DND-41 (cell line): ENCODE results near the gene ROBO4.

ENCODE experiments used
- ATAC-seq: fragments of 200-7000 bp; cut with Tn5 transposase; 3 replicates; pipeline ENCODE4 v1.9.1; 2021; ENCODE audit warnings: low read depth; ENCODE audit not compliant: insufficient read depth
- DNase-seq: peaks from one replicate; pipeline ENCODE4 v3.0.0-alpha.2; 2020
- H2AFZ ChIP-seq: 2 replicates; pipeline ENCODE4 v1.6.0; 2012; ENCODE audit warnings: low read depth, low read length
- H3K27ac ChIP-seq: 2 replicates; pipeline ENCODE4 v1.5.1; 2012; ENCODE audit warnings: low read length, inconsistent platforms
- H3K27me3 ChIP-seq: fragments of 200-600 bp; sonication (generic); 2 replicates; pipeline ENCODE4 v1.6.0; 2012; ENCODE audit warnings: low read length, mild to moderate bottlenecking, inconsistent platforms; ENCODE audit not compliant: insufficient read depth, poor library complexity
- H3K36me3 ChIP-seq: 2 replicates; pipeline ENCODE4 v1.5.1; 2012; ENCODE audit warnings: low read length, inconsistent platforms; ENCODE audit not compliant: insufficient read depth
- H3K4me1 ChIP-seq: 2 replicates; pipeline ENCODE4 v1.5.1; 2012; ENCODE audit warnings: mild to moderate bottlenecking, low read length; ENCODE audit not compliant: insufficient read depth
- H3K4me2 ChIP-seq: 2 replicates; pipeline ENCODE4 v1.6.0; 2012; ENCODE audit warnings: mild to moderate bottlenecking, moderate library complexity, low read length, inconsistent platforms; ENCODE audit not compliant: insufficient read depth
- H3K4me3 ChIP-seq, 2 experiments: fragments of 200-600 bp in 1 of 2; shearing (Covaris generic) in 1 of 2; 2 replicates each; pipeline ENCODE4 v1.5.1; 2012 to 2016; ENCODE audit warnings: inconsistent platforms in 2 of 2, low read length in 2 of 2, mild to moderate bottlenecking in 2 of 2, low read depth in 1 of 2, moderate library complexity in 1 of 2
- H3K79me2 ChIP-seq: 2 replicates; pipeline ENCODE4 v1.6.0; 2012; ENCODE audit warnings: low read length, inconsistent platforms; ENCODE audit not compliant: insufficient read depth
- H3K9ac ChIP-seq: 2 replicates; pipeline ENCODE4 v1.6.0; 2012; ENCODE audit warnings: low read depth, mild to moderate bottlenecking, inconsistent platforms, low read length, moderate library complexity
- H3K9me3 ChIP-seq: 2 replicates; pipeline ENCODE4 v1.5.1; 2012; ENCODE audit warnings: low read length, moderate library complexity, mild to moderate bottlenecking, inconsistent platforms; ENCODE audit not compliant: insufficient read depth, severe bottlenecking
- H4K20me1 ChIP-seq: 2 replicates; pipeline ENCODE4 v1.6.0; 2012; ENCODE audit warnings: low read length; ENCODE audit not compliant: insufficient read depth
- EZH2 ChIP-seq: IDR thresholded peaks from 3 replicates; pipeline ENCODE4 v1.6.1; 2012; ENCODE audit warnings: borderline replicate concordance, low read depth, mild to moderate bottlenecking, moderate library complexity, low read length, inconsistent platforms; ENCODE audit not compliant: severe bottlenecking
- TF ChIP-seq, protein P1 (sequence below): IDR thresholded peaks from 2 replicates; pipeline ENCODE4 v1.5.1; 2012; ENCODE audit warnings: borderline replicate concordance, low read length, moderate library complexity, mild to moderate bottlenecking; ENCODE audit not compliant: poor library complexity, severe bottlenecking; ENCODE audit errors: extremely low read depth

ROBO4 gene

GRCh38 chr11:124882339-124883071, 15.2 kb downstream of the ROBO4 start:
- no peak overlapping the region for H3K4me2 ChIP-seq
- H3K4me1 ChIP-seq = no peaks in the 10 kb centered on the region
- ATAC-seq = no peak
- no peak for DNase-seq
- H3K27me3 ChIP-seq = peaks cover 3% of the 10 kb centered on the region
- no peaks in the 10 kb centered on the region for H3K36me3 ChIP-seq
- no peak overlapping the region for H3K27ac ChIP-seq
- H3K79me2 ChIP-seq = no peaks in the 10 kb centered on the region
- no peaks in the 10 kb centered on the region for H3K9me3 ChIP-seq
- no peak overlapping the region for H3K9ac ChIP-seq
- no peak overlapping the region for H2AFZ ChIP-seq
- no peak overlapping the region for H3K4me3 ChIP-seq
- no peaks in the 10 kb centered on the region; the same call in 1 of the 2 replicates for H4K20me1 ChIP-seq
- TF ChIP-seq, protein P1, sequence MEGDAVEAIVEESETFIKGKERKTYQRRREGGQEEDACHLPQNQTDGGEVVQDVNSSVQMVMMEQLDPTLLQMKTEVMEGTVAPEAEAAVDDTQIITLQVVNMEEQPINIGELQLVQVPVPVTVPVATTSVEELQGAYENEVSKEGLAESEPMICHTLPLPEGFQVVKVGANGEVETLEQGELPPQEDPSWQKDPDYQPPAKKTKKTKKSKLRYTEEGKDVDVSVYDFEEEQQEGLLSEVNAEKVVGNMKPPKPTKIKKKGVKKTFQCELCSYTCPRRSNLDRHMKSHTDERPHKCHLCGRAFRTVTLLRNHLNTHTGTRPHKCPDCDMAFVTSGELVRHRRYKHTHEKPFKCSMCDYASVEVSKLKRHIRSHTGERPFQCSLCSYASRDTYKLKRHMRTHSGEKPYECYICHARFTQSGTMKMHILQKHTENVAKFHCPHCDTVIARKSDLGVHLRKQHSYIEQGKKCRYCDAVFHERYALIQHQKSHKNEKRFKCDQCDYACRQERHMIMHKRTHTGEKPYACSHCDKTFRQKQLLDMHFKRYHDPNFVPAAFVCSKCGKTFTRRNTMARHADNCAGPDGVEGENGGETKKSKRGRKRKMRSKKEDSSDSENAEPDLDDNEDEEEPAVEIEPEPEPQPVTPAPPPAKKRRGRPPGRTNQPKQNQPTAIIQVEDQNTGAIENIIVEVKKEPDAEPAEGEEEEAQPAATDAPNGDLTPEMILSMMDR = no peak
- no peak for TF ChIP-seq EZH2

- no peaks in the 10 kb centered on the region for H3K9me3 ChIP-seq
- no peak overlapping the region for H2AFZ ChIP-seq
- no peak overlapping the region for H3K4me3 ChIP-seq
- no peak overlapping the region for H3K9ac ChIP-seq
- no peaks in the 10 kb centered on the region; the same call in 1 of the 2 replicates for H4K20me1 ChIP-seq
- H3K27me3 ChIP-seq = peaks cover 3% of the 10 kb centered on the region
- TF ChIP-seq, protein P1 = no peak
- TF ChIP-seq EZH2 = no peak
- no peak overlapping the region for H3K27ac ChIP-seq
- DNase-seq (no peak), ATAC-seq (no peak)
- H3K4me2 ChIP-seq = no peak overlapping the region
- H3K79me2 ChIP-seq = no peaks in the 10 kb centered on the region
- H3K36me3 ChIP-seq = no peaks in the 10 kb centered on the region
- H3K4me1 ChIP-seq = no peaks in the 10 kb centered on the region
Observed at GRCh38 chr11:124880958-124881357, 16.7 kb downstream of the ROBO4 start.

DNA sequence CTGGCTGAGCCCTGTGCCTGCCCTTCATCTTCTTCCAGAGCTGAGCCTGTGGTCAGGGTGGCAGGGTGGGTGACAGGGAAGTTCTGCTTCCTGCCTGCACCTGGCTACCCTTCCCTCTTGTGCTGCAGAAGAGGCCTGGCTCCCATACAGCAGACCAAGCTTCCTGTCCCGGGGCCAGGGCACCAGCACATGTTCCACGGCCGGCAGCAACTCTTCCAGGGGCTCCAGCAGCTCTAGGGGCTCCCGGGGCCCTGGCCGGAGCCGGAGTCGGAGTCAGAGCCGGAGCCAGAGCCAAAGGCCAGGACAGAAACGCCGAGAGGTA, 17.4 kb downstream of the ROBO4 start:
- ATAC-seq (no peak), DNase-seq (no peak)
- no peak overlapping the region for H3K9ac ChIP-seq
- H3K4me2 ChIP-seq = no peak overlapping the region
- no peak overlapping the region for H3K27ac ChIP-seq
- H4K20me1 ChIP-seq = no peaks in the 10 kb centered on the region; the same call in 1 of the 2 replicates
- peaks cover 3% of the 10 kb centered on the region for H3K27me3 ChIP-seq
- H3K36me3 ChIP-seq = no peaks in the 10 kb centered on the region
- H3K4me3 ChIP-seq = no peak overlapping the region
- H3K79me2 ChIP-seq = no peaks in the 10 kb centered on the region
- H3K4me1 ChIP-seq = no peaks in the 10 kb centered on the region
- no peak for TF ChIP-seq EZH2
- TF ChIP-seq, protein P1 = no peak
- H3K9me3 ChIP-seq = no peaks in the 10 kb centered on the region
- no peak overlapping the region for H2AFZ ChIP-seq
